Activated CD4-positive, alpha-beta T cell treated with anti-CD3 and anti-CD28 coated beads, Interleukin-2, amount 50 U/mL, for 4 hours (primary cell): Measurements from ENCODE around the gene LIMS1.
"Not testable (repeated sequence)": the region's sequence is repeated elsewhere in the genome, so short reads cannot be mapped to it uniquely, and the experiment has no call there.

ENCODE experiments used
- DNase-seq, 2 experiments: peaks; one replicate each; pipeline ENCODE4 v3.0.0-alpha.2; 2020

Gene LIMS1

DNA sequence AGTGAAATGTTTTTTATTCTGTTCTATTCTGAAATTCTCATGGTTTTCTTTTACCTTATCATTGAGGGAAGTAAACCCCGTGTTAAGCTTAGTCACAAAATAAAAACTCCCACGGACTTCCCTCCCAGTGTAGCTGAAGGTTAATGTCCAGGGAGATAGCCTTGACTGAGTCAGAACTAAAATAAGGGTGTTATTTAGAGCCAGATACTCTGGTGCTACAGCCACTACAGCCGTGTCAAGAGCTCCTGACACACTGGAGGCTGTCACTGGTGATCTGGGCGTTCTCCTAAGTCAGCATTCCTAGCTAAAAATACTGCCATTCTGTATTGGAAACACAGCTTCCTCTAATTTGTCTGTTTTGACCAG lies 103.0 kb downstream of the LIMS1 start:
- no peak for DNase-seq

DNA sequence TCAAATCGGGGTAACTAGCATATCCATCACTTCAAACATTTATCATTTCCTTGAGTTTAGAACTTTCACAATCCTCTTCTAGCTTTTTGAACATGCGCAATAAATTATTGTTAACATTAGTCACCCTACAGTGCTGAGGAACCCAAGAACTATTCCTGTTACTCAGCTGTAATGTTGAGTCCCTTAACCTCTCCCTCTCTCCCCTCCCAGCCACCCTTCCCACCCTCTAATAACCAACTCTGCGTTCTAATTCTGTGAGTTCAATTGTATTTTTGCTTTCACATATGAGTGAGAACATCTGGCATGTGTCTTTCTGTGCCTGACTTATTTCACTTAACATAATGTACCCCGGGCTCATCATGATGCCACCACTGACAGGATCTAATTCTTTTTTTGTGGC lies 106.5 kb downstream of the LIMS1 start:
- no peak for DNase-seq

DNA sequence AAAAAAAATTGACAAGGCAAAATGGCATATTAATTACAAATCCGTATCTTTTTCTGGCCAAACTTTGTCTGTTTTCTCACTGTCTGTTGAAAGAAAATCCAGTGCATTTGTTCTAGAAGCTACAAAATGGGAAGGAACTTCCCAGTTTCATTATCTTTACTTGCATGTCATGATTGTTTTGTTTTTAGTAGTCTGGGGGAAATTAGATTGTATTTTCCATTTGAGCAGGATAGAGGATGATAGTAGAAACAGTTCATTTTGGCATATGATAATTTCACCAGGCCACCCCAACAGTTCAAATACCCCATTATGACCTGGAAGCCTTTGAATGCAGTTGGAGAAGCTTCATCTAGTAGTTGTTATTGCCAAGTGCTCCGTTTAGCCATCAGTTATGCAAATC lies 107.5 kb downstream of the LIMS1 start:
- DNase-seq, result no peak

DNA sequence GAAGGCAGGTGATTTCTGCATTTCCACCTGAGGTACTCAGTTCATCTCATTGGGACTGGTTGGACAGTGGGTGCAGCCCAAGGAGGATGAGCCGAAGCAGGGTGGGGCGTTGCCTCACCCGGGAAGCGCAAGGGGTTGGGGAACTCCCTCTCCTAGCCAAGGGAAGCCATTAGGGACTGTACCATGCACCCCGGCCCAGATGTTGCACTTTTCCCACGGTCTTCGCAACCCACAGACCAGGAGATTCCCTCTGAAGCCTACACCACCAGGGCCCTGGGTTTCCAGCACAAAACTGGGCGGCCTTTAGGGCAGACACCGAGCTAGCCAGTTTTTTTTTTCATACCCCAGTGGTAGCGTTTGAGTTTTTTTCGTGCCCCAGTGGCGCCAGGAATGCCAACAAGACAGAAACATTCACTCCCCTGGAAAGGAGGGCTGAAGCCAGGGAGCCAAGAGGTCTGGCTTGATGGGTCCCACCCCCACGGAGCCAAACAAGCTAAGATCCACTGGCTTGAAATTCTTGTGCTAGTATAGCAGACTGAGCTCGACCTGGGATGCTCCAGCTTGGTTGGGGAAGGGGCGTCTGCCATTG lies 109.1 kb downstream of the LIMS1 start:
- DNase-seq, result no peak

DNA sequence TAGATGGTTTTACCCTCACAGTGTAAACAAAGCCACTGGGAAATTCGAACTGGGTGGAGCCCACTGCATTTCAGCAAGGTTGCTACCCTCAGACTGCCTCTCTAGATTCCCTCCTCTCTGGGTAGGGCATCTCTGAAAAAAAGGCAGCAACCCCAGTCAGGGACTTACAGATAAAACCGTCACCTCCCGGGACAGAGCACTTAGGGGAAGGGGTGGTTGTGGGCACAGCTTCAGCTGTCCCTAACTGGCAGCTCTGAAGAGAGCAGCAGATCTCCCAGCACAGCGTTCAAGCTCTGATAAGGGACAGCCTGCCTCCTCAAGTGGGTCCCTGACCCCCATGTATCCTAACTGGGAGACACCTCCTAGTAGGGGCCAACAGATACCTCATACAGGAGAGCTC lies 109.6 kb downstream of the LIMS1 start:
- not testable (repeated sequence) for DNase-seq

DNA sequence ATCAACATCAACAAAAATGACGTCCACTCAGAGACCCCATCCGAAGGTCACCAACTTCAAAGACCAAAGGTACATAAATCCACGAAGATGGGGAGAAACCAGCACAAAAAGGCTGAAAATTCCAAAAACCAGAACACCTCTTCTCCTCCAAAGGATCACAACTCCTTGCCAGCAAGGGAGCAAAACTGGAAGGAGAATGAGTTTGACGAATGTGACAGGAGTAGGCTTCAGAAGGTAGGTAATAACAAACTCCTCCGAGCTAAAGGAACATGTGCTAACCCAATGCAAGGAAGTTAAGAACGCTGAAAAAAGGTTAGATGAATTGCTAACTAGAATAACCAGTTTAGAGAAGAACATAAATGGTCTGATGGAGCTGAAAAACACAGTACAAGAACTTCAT lies 110.2 kb downstream of the LIMS1 start:
- not testable (repeated sequence) for DNase-seq

DNA sequence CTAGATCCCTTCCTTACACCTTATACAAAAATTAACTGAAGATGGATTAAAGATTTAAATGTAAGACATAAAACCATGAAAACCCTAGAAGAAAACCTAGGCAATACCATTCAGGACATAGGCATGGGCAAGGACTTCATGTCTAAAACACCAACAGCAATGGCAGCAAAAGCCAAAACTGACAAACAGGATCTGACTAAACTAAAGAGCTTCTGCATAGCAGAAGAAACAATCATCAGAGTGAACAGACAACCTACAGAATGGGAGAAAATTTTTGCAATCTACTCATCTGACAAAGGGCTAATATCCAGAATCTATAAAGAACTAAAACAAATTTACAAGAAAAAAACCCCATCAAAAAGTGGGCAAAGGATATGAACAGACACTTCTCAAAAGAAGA lies 114.5 kb downstream of the LIMS1 start:
- not testable (repeated sequence) for DNase-seq

DNA sequence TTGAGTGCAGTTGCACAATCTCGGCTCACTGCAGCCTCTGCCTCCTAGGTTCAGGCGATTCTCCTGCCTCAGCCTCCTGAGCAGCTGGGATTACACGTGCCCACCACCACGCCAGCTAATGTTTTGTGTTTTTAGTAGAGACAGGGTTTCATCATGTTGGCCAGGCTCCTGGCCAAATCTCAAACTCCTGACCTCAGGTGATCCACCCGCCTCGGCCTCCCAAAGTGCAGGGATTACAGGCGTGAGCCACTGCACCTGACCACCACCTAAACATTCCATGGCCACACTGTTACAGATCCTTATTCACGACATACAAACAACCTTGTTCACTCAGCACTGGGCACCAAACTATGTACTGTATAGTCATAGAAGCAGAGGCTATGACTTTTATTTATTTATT lies 116.2 kb downstream of the LIMS1 start:
- not testable (repeated sequence) for DNase-seq

DNA sequence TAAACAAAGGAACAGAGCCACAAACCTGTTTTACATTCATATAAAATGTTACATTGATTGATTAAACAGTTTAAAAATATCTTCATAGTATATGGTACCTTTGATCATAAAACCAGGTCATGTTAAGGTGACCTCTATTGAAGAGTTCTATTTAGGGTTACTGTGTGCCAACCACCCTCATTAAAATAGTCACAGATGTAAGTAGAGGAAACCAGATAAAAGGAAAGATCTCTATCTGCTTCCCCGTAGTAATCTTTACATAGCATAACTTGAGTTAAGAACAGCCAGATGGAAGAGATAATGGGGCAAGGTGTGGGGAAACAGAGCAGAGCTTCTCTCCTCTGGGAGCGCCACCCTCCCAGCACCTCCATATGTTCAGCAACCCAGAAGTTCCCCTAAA lies 117.2 kb downstream of the LIMS1 start:
- DNase-seq, result not testable (repeated sequence)

DNA sequence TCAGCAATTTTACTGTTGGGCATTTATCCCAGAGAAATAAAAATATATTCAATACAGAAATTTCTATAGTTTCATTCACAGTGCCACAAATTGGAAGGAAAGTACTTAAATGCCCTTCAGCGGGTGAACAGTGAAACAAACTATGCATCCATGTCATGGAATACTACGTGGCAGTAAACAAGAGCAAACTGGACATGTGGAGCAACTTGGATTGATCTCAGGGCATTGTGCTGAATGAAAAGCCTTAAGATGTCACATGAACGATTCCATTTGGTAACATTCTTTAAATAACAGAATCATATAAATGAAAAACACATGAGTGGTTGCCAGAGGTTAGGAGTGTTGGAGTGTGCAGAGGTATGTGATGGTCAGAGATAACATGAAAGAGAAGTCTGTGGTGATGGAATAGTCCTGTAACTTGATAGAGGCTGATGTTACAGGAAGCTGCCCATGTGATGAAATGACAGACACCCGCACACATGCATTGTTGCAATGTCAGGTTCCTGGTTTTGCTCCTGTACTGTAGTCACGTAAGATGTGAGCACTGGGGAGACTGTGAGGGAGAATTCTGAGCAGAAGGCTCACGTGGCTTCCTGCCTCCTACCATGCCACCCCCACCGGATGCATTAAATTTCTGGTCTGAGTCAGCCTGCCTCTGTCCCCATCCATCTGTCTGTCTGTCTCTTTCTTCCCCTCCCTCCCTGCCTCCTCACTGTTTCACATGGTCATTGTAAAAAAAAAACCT lies 118.1 kb downstream of the LIMS1 start:
- peak; percentile 21 to 37 for DNase-seq

DNA sequence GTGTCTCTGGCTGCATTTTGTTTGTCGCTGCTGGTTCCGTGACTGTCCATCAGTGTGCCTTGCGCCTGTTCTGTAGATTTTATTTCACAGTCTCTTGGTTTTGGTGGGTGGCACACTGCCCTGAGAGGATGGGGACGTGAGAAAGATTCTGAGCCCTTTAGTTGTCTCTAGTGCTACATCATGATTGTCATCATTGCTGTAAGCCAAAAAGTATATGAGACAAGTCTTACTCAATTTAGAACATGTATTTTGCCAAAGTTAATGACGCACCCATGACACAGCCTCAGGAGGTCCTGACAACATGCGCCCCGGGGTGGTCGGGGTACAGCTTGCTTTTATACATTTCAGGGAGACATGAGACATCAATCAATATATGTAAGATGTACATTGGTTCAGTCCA lies 119.2 kb downstream of the LIMS1 start:
- DNase-seq, result not testable (repeated sequence)

DNA sequence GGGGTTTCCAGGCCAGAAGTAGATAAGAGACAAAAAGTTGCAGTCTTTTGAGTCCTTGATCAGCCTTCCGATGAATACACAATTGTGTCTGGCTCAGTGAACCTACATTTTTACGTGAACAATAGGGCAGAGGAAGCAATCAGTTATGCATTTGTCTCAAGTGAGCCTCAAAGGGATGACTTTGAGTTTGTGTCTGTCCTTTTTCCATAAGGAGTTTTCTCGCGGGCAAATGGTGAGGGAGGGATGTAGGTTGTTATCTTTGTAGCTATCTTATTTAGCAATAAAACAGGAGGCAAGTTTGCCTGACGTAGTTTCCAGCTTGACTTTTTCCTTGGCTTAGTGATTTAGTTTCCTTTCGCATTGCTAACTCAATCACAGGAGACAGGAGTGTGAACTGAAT lies 119.6 kb downstream of the LIMS1 start:
- not testable (repeated sequence) for DNase-seq

DNA sequence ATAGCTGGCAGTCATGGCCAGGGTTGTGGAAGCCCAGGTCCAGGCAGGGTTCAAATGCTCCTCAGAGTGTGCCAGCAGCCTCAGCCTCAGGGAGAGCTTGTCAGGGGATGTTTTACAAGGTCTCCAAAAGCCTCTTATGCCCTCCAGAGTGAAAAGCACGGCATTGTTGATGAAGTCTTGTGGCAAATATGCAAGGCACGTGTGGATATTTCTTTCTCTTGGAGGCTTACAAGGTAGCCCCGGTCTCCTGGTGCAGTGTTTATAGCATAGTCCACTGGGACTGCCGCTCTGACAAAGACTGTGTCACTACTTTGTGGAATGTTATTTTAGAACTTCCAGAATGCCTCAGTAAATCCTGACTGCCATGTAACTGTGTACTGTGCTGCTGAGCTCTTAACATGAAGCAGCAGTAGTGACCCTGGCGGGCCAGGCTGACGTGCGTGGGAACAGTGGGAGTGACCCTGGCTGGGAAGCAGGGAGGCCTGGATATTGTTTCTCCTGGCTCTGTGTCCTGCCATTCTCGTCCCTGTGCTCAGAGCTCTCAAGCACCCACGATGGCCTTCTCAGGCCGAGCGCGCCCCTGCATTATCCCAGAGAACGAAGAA lies 120.4 kb downstream of the LIMS1 start:
- DNase-seq, result not testable (repeated sequence)

DNA sequence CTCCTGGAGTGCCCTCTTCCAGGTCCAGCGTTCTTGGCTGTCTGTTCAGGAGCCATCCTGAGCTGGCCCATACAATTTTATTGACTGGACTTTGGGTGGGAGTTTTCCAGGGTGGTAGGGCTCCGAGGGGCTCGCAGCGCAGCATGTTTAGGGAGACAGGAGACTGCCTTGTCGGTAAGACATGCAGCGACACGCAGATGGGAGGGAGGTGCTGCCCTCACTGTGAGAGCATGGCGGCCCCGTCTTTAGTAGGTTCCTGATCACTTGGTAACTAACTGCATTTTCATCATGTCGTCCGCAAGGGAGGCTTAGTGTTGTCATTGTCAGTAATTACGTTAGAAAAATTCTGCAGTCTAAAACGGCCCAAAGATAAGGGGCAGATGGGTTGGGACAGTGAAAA lies 121.0 kb downstream of the LIMS1 start:
- DNase-seq, result not testable (repeated sequence)

DNA sequence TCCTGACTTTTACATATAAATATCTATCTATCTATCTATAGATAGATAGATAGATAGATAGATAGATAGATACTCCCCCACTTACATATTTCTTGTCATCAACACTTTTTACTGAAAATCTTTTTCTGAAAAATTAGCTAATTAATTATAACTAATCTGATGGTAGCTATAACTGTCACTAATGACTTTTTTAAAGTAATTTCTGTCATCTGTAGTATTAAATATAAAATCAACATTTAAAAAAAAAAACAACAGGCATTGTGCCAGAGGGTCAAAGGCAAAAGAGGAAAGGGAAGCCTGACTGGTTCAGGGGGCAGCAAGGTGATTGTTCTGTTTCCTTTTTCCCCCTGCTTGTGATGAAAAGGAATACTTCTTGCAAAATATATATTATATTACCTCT lies 122.0 kb downstream of the LIMS1 start:
- not testable (repeated sequence) for DNase-seq

DNA sequence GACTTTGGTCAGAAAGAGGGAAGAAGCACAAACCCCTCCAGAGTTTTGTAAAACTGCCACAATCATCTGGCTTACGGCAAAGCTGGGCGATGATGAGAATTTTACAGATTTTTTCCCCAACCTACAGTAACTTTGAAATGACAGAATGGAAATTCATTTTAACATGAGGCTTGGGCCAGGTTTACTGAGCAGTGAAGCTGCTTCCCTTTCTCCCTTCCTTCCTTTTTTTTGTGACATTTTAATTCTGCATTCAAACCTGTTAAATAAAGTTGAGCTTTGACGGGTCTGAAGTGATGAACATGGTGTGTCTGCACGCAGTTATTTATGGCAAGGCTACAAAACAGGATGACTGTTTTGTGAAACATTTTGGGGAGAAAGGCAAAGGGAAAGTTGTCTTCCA lies 123.2 kb downstream of the LIMS1 start:
- not testable (repeated sequence) for DNase-seq

DNA sequence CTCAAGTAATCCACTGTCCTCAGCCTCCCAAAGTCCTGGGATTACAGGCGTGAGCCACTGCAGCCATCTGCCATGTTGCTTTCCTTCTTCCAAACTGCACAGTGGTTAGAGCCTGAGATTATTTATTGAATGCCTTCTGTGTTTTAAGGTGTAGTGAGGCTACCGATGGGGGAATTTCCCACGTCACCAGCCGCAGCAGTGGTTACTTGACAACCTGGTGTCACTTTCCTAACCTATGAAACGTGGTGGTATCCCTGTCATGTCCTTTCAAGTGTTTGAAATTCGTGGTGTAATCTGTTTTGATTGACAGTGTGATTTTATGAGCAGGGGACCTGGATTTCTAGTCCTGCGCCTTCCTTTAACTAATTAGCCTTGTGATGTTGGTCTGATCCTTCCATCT lies 124.3 kb downstream of the LIMS1 start:
- DNase-seq, result not testable (repeated sequence)

DNA sequence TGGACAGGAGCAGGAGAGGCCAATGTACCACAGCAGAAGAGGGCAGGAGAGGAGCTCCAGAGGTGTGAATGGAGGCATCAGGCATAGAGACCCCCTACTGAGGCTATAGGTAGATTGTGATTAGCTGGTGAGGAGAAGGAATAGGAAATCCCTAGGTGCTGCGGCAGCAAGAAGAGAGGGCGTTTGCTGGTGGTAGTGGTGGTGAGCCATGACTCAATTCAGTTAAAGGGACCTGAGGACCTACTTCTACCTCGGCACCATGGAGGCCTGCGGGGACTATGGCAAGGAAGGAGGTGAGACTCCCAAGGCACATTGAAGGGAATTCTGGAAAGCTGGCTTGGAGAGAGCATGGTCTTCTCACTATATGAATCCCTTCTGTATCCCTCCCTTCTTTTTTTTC lies 127.2 kb downstream of the LIMS1 start:
- DNase-seq, result not testable (repeated sequence)

DNA sequence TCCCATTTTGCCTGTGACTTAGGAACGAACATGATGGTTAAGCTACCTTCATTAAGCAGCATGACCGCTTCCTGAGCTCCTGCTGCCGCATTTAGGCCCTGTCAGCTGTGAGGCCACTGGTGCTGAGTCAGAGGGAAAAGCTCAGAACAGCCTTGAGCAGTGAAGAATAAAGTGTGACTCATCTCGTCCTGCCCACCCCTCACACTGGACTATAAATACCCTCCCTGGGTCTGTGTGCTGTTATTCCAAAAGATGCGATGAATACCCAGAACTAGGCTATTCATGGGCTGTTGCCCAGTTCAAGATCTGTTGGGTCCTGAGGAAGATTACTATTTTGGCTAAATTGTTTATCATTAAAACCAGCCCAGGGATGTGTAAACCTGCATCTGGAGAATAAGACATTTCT lies 127.9 kb downstream of the LIMS1 start:
- not testable (repeated sequence) for DNase-seq

DNA sequence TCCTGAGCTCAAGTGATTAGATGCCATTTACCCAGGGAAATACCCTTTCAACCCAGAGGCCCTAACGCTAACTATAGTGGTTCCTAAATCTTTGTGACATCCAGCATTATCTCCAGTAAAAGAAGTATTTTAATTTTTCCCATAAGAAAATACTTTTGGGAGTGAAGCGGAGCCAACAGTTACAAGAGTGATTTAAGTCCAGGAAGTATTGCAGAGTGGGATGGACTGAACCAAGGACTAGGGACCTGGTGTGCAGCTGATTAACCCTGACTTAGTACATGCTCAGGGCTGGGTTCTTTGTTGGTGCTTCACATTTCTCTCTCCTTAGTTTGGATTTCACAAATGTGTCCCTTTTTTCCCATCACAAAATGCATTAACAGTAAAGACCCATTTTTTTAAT lies 129.1 kb downstream of the LIMS1 start:
- not testable (repeated sequence) for DNase-seq

DNA sequence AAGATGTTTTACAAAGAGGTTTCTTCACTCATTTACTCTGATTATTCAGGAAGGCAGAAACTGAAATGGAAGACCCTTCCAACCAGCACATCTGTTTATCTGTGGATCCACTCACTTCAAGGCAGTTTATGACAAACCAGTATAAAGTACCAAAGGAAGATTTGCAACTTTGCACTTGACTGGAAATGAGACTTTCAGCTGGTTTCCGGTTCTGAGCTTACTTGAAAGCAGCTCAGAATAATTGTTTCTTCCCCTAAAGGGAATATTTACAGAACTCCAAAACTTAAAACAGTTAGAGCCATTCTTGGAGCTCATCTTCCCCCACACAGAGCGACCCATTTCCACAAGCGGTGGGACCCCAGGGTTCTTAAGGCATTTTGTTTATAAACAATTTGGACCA lies 129.8 kb downstream of the LIMS1 start:
- DNase-seq, result not testable (repeated sequence)

DNA sequence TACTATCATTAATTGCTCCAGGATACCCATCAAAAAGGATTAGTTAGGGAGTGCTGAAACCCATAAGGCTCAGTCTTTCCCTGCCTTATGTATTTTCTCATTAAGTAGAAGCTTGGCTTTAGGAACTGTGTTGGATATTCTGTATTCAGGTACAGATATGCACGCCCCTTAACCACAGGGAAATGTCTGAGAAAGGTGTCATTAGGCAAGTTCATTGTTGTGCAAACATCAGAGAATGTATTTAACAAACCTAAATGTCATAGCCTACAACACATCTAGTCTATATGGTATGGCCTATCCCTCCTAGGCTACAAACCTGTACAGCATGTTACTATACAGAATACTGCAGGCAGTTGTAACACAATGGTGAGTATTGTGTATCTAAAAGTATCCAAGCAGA lies 130.7 kb downstream of the LIMS1 start:
- DNase-seq, result not testable (repeated sequence)

DNA sequence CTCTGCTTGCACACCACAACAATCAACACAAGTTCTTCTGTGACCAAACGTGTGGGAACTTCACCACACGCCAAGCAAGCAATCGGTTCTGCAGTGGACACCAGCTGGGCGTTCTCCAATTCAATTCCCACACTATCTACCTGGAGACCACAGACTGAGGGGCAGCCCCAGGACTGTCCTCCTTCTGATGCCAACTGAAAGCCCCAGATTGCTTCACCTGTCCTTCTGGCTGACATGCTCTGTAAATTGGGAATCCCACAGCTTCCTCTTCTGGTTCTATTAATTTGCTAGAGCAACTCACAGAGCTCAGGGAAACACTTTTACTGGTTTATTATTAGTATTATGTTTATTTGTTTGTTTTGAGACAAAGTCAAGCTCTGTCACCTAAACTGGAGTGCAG lies 131.7 kb downstream of the LIMS1 start:
- DNase-seq, result not testable (repeated sequence)

DNA sequence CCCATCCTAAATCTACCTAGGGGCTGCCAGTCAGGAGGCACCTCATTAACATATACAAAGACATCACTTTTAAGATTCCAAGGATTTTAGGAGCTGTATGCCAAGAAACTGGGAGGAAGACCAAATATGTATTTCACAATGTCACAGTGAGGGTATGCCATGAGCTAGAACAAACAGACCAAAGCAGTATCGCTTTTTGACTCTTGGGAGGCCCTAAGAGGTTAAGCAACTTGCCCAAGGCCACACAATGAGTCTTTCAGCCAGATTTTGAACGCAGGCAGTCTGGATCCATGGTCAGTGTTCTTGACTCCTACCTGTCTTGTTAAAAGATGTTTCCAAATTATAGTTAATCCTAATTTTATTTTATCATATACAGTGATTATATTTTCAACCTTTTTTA lies 132.9 kb downstream of the LIMS1 start:
- not testable (repeated sequence) for DNase-seq
